NCI-H524 (cell line): ENCODE results near the gene OMA1.

Source experiments
- DNase-seq, 2 experiments: peaks; one replicate each; lab custom pipeline; 2025; lab: John Stamatoyannopoulos, UW

The OMA1 gene

GRCh38 chr1:58457023-58457635, 89.4 kb downstream of the OMA1 start:
- DNase-seq, result no peak

GRCh38 chr1:58456470-58456869, 90.1 kb downstream of the OMA1 start:
- DNase-seq, result no peak

GRCh38 chr1:58454807-58455206, 91.7 kb downstream of the OMA1 start:
- no peak for DNase-seq

GRCh38 chr1:58454385-58454784, 92.1 kb downstream of the OMA1 start:
- no peak for DNase-seq

- DNase-seq, result no peak
Observed at GRCh38 chr1:58451560-58452191, 94.8 kb downstream of the OMA1 start.

- peak in 1 of 2 experiments; percentile 2 for DNase-seq
Observed at GRCh38 chr1:58447886-58448285, 98.6 kb downstream of the OMA1 start.

- no peak for DNase-seq
Observed at GRCh38 chr1:58447042-58447441, 99.5 kb downstream of the OMA1 start.

GRCh38 chr1:58446368-58446767, 100.2 kb downstream of the OMA1 start:
- no peak for DNase-seq

- no peak for DNase-seq
Observed at GRCh38 chr1:58443986-58444868, 102.3 kb downstream of the OMA1 start.

- peak in 1 of 2 experiments; percentile 0 for DNase-seq
Observed at GRCh38 chr1:58442114-58442513, 104.4 kb downstream of the OMA1 start.

- DNase-seq, result peak in 1 of 2 experiments; percentile 34
Observed at GRCh38 chr1:58441699-58442098, 104.8 kb downstream of the OMA1 start.

GRCh38 chr1:58440696-58441095, 105.8 kb downstream of the OMA1 start:
- no peak for DNase-seq

GRCh38 chr1:58439946-58440345, 106.6 kb downstream of the OMA1 start:
- no peak for DNase-seq

GRCh38 chr1:58438468-58438867, 108.1 kb downstream of the OMA1 start:
- DNase-seq, result no peak

GRCh38 chr1:58437623-58438022, 108.9 kb downstream of the OMA1 start:
- DNase-seq, result no peak

- DNase-seq, result no peak
Observed at GRCh38 chr1:58436615-58437297, 109.8 kb downstream of the OMA1 start.

GRCh38 chr1:58435376-58435775, 111.2 kb downstream of the OMA1 start:
- DNase-seq, result no peak

- DNase-seq, result no peak
Observed at GRCh38 chr1:58434607-58435006, 111.9 kb downstream of the OMA1 start.

- no peak for DNase-seq
Observed at GRCh38 chr1:58434181-58434580, 112.3 kb downstream of the OMA1 start.

- no peak for DNase-seq
Observed at GRCh38 chr1:58432851-58433668, 113.5 kb downstream of the OMA1 start.

- DNase-seq, result no peak
Observed at GRCh38 chr1:58431901-58432620, 114.5 kb downstream of the OMA1 start.
